ENCODE measurements around the gene SLC22A5. TPM values are rescaled to one million over a fixed set of nuclear protein-coding genes. Genes with fewer than 3 reads are reported as not detected.

SLC22A5 gene
- total RNA-seq, 3 donors from 2014 or later: 6.6 to 31.5 (median 23.3) TPM

- Histone ChIP-seq H3K27me3 (no peaks in the 10 kb centered on the region), H3K27ac (peak overlapping the region in 1 of 2 donors; percentile 16), H3K4me1 (peaks cover 0 to 4% of the 10 kb centered on the region in 2 donors), H3K9me3 (no peaks in the 10 kb centered on the region), H3K4me3 (no peak overlapping the region), H3K36me3 (no peaks in the 10 kb centered on the region)
- TF ChIP-seq CTCF (IDR thresholded peaks at IDR 0.05): no peak
- no peak for TF ChIP-seq POLR2AphosphoS5 (IDR thresholded peaks at IDR 0.05)
- no peak for TF ChIP-seq POLR2A (IDR thresholded peaks at IDR 0.05)
- intact Hi-C loops (cut with DNase I; ENCODE audit: low total_unique reads): no loop called here
- DNase-seq (ENCODE audit: low spot score in 2 of 2): no peak
Observed at GRCh38 chr5:132406144-132406783, 36.8 kb downstream of the SLC22A5 start.

- TF ChIP-seq POLR2AphosphoS5 (IDR thresholded peaks at IDR 0.05) (no peak), CTCF (IDR thresholded peaks at IDR 0.05) (no peak), POLR2A (IDR thresholded peaks at IDR 0.05) (no peak)
- Histone ChIP-seq H3K4me1 (peaks cover 0 to 10% of the 10 kb centered on the region in 2 donors), H3K36me3 (no peaks in the 10 kb centered on the region), H3K4me3 (no peak overlapping the region), H3K27ac (peak overlapping the region; percentile 46 to 99), H3K9me3 (no peaks in the 10 kb centered on the region), H3K27me3 (no peaks in the 10 kb centered on the region)
- intact Hi-C loops (cut with DNase I; ENCODE audit: low total_unique reads): no loop called here
- no peak for DNase-seq (ENCODE audit: low spot score in 2 of 2)
Observed at GRCh38 chr5:132407970-132408369, 38.5 kb downstream of the SLC22A5 start.

DNA sequence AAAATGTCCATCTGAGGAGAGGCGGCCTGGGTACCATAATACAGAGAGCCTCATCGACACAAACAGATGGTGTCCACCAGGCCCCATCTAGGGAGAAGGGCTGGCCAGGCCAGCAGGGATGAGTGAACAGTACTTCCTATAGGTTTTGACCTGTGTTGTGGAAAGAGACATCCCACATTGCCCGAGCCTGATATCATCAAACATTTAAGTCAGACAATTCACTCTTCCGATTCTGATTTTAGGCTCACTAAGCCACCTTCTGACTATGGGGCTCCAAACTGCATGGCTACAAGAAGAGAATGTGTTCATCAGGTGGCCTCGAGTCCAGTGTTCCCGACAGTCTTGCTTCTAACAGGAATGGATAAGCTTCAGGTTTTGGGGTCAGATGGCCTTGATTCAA is 38.9 kb downstream of the SLC22A5 start:
- intact Hi-C loops (cut with DNase I; ENCODE audit: low total_unique reads): no loop called here
- Histone ChIP-seq H3K4me1 (peaks cover 0 to 10% of the 10 kb centered on the region in 2 donors), H3K36me3 (no peaks in the 10 kb centered on the region), H3K4me3 (no peak overlapping the region), H3K9me3 (no peaks in the 10 kb centered on the region), H3K27me3 (no peaks in the 10 kb centered on the region), H3K27ac (peak overlapping the region; percentile 46 to 99)
- DNase-seq (ENCODE audit: low spot score in 2 of 2): no peak
- TF ChIP-seq CTCF (IDR thresholded peaks at IDR 0.05) (no peak), POLR2AphosphoS5 (IDR thresholded peaks at IDR 0.05) (no peak), POLR2A (IDR thresholded peaks at IDR 0.05) (no peak)

DNA sequence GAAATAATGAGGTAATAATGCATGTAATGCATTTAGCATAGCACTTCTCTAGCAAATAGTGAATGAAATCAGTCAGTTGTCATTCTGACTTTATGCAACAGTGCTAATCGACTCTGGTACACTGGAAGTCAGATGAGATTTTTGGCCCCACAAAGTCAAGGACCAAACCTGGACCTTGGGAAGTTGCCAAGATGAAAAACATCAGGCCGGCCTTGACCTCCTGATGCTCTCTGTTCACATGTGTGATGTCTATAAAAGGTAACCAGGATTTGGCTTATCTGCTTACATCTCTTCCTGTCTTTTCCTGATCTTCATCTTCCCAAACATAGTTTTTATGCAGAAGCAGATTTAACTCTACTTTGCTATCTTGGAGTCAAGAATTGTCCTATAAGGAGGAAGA is 39.5 kb downstream of the SLC22A5 start:
- TF ChIP-seq POLR2A (IDR thresholded peaks at IDR 0.05) (no peak), POLR2AphosphoS5 (IDR thresholded peaks at IDR 0.05) (no peak), CTCF (IDR thresholded peaks at IDR 0.05) (no peak)
- H3K4me1 ChIP-seq: peaks cover 0 to 10% of the 10 kb centered on the region in 2 donors
- no peak overlapping the region for H3K4me3 ChIP-seq
- no peaks in the 10 kb centered on the region for H3K9me3 ChIP-seq
- no peaks in the 10 kb centered on the region for H3K36me3 ChIP-seq
- intact Hi-C loops (cut with DNase I; ENCODE audit: low total_unique reads): no loop called here
- no peaks in the 10 kb centered on the region for H3K27me3 ChIP-seq
- no peak for DNase-seq (ENCODE audit: low spot score in 2 of 2)
- peak overlapping the region; percentile 46 to 99 for H3K27ac ChIP-seq

DNA sequence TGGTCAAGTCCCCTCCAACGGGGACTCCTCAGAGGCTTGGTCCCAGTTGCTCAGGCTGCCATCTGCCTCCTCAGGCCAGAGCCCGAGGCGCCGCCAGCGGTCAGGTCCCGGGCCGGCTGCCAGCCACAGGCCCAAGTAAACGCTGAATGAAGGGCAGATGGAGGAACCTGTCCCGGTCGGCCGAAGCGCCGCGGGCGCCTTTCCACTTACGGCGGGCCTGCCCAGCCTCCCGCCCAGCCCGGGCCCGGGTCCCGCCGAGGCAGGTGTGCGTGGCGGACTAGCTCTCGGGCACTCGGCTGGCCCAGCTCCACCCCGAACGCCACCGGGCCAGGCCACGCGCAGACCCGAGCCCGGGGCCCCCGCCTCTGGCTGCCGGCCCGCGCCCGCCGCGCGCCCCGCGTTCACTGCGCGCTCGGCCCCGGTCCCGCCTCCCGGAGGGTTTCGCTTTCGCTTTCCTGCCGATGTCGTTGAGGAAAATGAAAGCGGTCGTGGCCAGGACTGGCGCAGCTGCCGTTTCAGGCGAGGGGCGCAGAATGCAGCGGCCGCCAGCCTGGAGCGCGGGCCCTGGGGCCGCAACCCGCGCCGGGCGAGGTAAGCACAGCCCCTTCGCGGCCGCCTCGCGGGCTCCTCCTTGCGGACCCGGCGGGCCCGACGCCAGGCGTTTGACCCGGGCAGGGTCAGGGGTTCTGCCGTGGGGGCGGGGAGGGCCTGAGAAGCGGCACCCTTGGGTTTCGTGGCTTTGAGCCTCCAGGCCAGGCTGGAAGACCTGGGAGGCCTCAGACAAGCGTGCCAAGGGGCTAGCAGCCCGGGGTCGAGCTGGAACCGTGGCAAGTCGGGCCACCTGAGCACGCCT is 41.2 kb downstream of the SLC22A5 start:
- Histone ChIP-seq H3K27me3 (no peaks in the 10 kb centered on the region), H3K36me3 (no peaks in the 10 kb centered on the region), H3K27ac (peak overlapping the region; percentile 99), H3K9me3 (no peaks in the 10 kb centered on the region), H3K4me1 (peaks cover 0 to 21% of the 10 kb centered on the region in 2 donors), H3K4me3 (peak overlapping the region; percentile 66 to 82 (median 77))
- intact Hi-C loops (cut with DNase I; ENCODE audit: low total_unique reads): no loop called here
- TF ChIP-seq POLR2AphosphoS5 (IDR thresholded peaks at IDR 0.05) (peak in 2 of 3 donors; percentile 48 to 67), POLR2A (IDR thresholded peaks at IDR 0.05) (no peak), CTCF (IDR thresholded peaks at IDR 0.05) (peak in 2 of 3 donors; percentile 29 to 56)
- DNase-seq (ENCODE audit: low spot score in 2 of 2): peak in 1 of 2 donors; percentile 40

Data from breast epithelium (tissue), 4 donors.